SK-N-SH (cell line): Measurements from ENCODE around the gene HS3ST5.

Source experiments
- CHD2 ChIP-seq: fragments of 150-350 bp; IDR thresholded peaks from 2 replicates; pipeline ENCODE4 v1.6.1; 2018; ENCODE audit warnings: low read length; ENCODE audit not compliant: partially characterized antibody
- CTCF ChIP-seq: fragments of 200-600 bp; sonication (generic); IDR thresholded peaks from 2 replicates; pipeline ENCODE4 v1.6.1; 2017; ENCODE audit warnings: antibody characterized with exemption, mild to moderate bottlenecking, moderate library complexity
- EP300 ChIP-seq, 2 experiments: IDR thresholded peaks; 2 replicates each; pipeline versions ENCODE4 v1.4.0 to v1.6.1; 2012; ENCODE audit warnings: borderline replicate concordance in 1 of 2, low read depth in 1 of 2, low read length in 1 of 2
- EZH2phosphoT487 ChIP-seq: fragments of 200-600 bp; sonication (generic); IDR thresholded peaks from 2 replicates; pipeline ENCODE4 v1.6.1; 2017; ENCODE audit warnings: low read depth, mixed run types, mild to moderate bottlenecking, antibody characterized with exemption, moderate library complexity, borderline replicate concordance
- MAX ChIP-seq: IDR thresholded peaks from 2 replicates; pipeline ENCODE4 v1.4.0; 2012; ENCODE audit warnings: low read depth
- MXI1 ChIP-seq: IDR thresholded peaks from 2 replicates; pipeline ENCODE4 v1.6.1; 2012; ENCODE audit warnings: mild to moderate bottlenecking, low read depth, low read length, improper control_type of control experiment
- RAD21 ChIP-seq: IDR thresholded peaks from 2 replicates; pipeline ENCODE4 v1.6.1; 2012; ENCODE audit warnings: mild to moderate bottlenecking, low read length
- REST ChIP-seq: IDR thresholded peaks from 2 replicates; pipeline ENCODE4 v1.6.1; 2012; ENCODE audit warnings: mild to moderate bottlenecking, low read depth, low read length, moderate library complexity
- RFX5 ChIP-seq: IDR thresholded peaks from 2 replicates; pipeline ENCODE4 v1.6.1; 2012; ENCODE audit warnings: mild to moderate bottlenecking, improper control_type of control experiment, low read length
- SMC3 ChIP-seq: IDR thresholded peaks from 2 replicates; pipeline ENCODE4 v1.6.1; 2012; ENCODE audit warnings: low read depth, low read length, improper control_type of control experiment
- TAF1 ChIP-seq: IDR thresholded peaks from 2 replicates; pipeline ENCODE4 v1.6.1; 2012; ENCODE audit warnings: low read depth, mild to moderate bottlenecking, low read length, moderate library complexity, borderline replicate concordance
- USF2 ChIP-seq: fragments of 150-350 bp; IDR thresholded peaks from 2 replicates; pipeline ENCODE4 v1.6.1; 2017; ENCODE audit warnings: antibody characterized with exemption, low read length, low read depth, borderline replicate concordance

- TF ChIP-seq CTCF (no peak), EP300 (IDR thresholded peaks at IDR 0.05; ENCODE audit: borderline replicate concordance in 1 of 2, low read depth in 1 of 2, low read length in 1 of 2) (no peak), USF2 (no peak), CHD2 (no peak), RFX5 (no peak), MXI1 (no peak), EZH2phosphoT487 (no peak), MAX (no peak), REST (no peak), TAF1 (no peak), SMC3 (no peak), RAD21 (no peak)
These were observed 278.0 kb downstream of the HS3ST5 start for GRCh38 chr6:114064862-114065261.
